GM10266 (cell line): ENCODE measurements around the gene GRK5.

Experiments used
- DNase-seq: peaks from one replicate; pipeline ENCODE4 v3.0.0; 2012; ENCODE audit errors: extremely low spot score
- TF ChIP-seq, protein P1 (sequence below): IDR thresholded peaks from 2 replicates; pipeline ENCODE4 v1.5.1; 2012; ENCODE audit warnings: mild to moderate bottlenecking, low read depth; ENCODE audit not compliant: control insufficient read depth, insufficient read depth; ENCODE audit errors: missing control alignments

Gene GRK5

DNA sequence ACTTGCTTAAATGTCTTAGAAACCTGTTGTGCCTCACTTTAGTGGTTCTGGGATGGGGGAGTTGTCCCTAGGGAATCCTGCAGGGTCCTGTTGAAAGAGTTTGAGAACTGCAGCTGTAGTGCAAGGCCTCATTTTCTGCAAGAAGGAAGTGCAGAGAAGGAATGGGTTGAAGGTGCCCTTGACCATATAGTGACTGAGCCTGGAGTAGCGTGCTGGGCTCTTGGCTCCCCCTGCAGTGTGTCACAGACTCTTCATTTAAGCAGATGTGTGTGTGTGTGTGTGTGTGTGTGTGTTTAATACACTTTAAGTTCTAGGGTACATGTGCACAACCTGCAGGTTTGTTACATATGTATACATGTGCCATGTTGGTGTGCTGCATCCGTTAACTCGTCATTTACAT is 92.2 kb downstream of the GRK5 start:
- TF ChIP-seq, protein P1, sequence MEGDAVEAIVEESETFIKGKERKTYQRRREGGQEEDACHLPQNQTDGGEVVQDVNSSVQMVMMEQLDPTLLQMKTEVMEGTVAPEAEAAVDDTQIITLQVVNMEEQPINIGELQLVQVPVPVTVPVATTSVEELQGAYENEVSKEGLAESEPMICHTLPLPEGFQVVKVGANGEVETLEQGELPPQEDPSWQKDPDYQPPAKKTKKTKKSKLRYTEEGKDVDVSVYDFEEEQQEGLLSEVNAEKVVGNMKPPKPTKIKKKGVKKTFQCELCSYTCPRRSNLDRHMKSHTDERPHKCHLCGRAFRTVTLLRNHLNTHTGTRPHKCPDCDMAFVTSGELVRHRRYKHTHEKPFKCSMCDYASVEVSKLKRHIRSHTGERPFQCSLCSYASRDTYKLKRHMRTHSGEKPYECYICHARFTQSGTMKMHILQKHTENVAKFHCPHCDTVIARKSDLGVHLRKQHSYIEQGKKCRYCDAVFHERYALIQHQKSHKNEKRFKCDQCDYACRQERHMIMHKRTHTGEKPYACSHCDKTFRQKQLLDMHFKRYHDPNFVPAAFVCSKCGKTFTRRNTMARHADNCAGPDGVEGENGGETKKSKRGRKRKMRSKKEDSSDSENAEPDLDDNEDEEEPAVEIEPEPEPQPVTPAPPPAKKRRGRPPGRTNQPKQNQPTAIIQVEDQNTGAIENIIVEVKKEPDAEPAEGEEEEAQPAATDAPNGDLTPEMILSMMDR: peak; percentile 22
- no peak for DNase-seq

DNA sequence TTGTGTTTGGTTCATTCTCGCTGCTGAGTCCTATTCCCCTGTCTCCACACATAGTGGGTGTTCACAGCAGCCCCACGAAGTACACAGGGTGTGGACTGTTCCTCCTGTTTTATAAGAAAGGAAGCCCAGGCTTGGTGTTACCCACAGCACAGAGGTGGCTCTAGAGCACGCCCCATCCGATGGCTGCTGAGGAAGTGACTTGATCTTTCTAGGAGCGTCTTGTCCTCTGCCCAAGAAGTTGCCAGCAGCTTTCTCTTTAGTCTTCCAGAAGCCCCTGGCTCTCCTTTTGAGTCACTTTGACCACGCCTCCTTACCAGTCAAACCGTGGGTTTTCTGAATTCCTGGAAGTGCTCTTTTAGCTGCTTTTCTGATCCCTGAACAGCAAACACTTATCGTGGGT is 94.0 kb downstream of the GRK5 start:
- TF ChIP-seq, protein P1: no peak
- DNase-seq: no peak

DNA sequence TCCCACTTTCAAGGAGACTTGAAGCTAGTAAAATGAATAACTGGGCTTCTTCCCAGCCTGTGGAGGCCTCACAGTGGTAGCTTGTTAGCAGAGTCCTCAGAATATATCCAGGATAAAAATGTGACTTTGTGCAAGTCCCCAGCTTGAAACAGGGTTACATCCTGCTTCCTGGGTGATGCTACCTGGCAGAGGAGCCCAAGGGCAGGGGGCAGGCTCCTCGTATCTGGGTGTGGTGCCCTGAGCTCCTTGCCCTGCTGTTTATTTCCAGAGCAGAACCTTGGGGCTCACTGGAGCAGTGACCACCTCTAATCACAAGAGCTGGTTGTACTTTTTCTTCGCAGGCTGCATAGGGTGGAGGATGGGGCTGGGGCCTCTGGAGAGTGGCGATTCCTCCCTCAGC is 94.8 kb downstream of the GRK5 start:
- TF ChIP-seq, protein P1: no peak
- no peak for DNase-seq

DNA sequence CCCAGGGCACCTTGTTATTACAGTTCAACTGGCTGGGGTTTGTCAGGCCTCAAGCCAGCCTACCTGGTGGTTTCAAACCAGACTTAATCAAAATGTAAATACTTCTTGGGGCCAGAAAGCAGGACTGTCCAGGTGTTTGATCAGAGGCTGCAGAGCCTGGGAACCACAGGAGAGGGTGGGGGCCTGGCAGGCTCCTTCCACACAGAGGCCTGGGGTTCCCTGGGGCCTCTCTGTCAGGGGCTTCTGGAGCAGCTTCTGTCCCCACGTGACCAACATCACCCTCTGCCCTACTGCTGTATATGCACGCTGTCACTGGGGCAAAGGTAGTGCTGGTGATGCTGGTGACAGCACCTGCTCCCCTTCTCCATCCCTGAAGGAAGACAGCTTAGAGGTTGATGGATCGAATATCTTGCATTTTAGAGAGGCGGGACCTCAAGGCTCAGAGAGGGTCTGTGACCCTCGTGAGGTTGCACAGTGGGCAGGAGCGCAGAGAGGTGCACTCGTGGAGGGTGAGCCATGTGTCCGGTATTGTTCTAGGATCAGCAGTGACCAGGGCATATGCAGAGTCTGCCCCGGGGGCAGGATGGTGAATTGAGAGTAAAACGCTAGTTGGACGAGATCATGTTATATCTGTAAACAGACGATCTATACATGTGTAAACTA is 95.4 kb downstream of the GRK5 start:
- TF ChIP-seq, protein P1: no peak
- DNase-seq: no peak

DNA sequence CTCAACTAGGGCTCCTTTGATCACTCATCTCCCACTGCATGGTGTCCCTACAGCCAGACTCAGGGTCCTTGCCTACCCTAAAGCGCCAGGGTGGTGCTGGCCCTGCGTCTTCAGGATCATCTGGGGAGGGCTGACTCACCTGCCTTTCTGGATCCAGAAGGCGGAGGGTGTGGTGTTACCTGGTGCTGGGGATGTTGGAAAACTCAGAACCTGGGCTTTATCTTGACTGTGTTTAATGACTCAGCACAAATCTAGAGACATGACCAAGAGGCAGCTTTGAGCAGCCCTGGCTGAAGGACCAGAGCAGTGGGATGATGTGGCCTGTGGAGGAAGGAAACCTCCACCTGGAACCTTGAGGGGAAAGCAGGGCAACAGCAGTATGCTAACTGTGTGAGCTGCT is 96.5 kb downstream of the GRK5 start:
- DNase-seq: no peak
- TF ChIP-seq, protein P1: no peak

DNA sequence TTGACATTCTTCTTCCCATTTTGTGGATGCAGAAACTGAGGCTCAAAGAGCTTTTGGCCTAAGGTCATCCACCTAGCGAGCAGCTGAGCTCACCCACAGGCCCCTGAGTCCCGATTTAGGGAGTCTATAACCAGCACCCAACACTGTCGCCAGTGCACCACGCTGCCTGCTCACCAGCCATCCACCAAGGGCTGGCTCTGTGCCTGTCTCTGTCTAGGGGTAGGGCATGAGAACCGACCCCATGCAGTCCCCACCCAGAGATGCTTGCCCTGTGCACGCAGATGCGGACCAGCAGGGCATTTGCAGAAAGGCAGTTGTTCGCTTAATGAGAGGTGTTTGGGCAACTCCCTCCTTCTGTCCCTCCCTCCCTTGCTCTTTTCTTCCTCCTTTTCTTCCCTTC is 97.2 kb downstream of the GRK5 start:
- no peak for DNase-seq
- TF ChIP-seq, protein P1: no peak

- DNase-seq: peak; percentile 75
- TF ChIP-seq, protein P1: no peak
Observed at GRCh38 chr10:119305860-119306513, 98.6 kb downstream of the GRK5 start.
